DMS 273 treated with DMSO at 0.1 percent for 48 hours (cell line): Measurements from ENCODE around the gene MT4.

Source experiments
- DNase-seq: peaks from one replicate; lab custom pipeline; 2025; lab: John Stamatoyannopoulos, UW

Gene MT4

DNA sequence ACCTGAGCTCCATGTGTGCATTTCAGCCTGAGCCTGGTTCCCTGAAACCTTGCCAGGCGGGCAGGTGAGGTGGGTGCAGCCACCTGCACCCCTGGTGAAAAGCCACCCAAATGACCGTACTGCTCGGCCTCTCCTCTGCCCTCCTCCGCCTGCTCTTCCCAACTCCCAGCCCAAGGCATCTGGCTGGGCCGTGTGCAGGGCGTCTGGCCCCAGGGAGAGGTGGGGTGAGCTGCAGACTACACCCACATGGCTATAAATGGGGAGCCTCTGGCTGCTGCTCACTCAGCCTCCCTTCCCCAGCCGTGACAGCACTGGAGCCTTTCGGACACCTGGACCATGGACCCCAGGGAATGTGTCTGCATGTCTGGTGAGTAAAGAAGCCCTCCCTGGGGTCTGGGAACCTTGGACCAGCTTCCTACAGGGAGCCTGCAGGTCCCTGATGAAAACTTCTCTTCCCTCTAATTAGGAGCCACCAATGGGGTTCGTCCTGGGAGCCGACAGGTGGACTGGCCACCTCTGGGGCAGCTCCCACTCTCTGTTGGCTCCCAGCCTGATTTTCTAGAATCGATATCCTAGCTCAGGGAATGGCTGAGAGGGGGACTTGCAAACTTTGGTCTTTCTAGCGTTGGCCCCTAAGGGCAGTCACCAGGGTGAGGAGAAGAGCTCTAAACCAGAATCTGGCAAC is at the start of gene MT4:
Gene MT4, plus strand, starts transcription at position 281 of the 685 bp plus-strand sequence. Its CDS starts 56 bp downstream, at position 337.
- DNase-seq = no peak

GRCh38 chr16:56515665-56516064 is 49.2 kb upstream of the MT4 start:
- DNase-seq = no peak

DNA sequence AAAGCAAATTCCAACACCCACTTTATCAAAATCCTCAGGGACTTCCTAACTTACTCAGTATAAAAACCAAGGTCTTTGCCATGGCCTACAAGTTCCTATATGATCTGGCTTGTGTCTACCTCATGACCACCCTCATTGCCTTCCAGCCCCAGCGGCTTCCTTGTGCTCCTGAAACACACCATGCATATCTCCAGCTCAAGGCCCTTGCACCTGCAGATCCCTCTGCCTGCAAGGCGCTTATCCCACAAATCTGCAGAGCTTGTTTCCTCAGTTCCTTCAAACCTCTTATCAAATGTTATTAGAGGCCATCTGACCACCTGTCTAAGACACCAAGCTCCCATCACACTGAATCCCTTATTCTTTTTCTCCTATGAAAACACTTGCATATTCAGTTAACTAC is 47.7 kb upstream of the MT4 start:
- DNase-seq = no peak

GRCh38 chr16:56518425-56518824 is 46.4 kb upstream of the MT4 start:
- DNase-seq = no peak

GRCh38 chr16:56519459-56520250 is 45.2 kb upstream of the MT4 start, which contains the start of gene BBS2:
Gene BBS2, minus strand, starts transcription at chr16:56520024. Its CDS starts 162 bp downstream, at chr16:56519862.
- DNase-seq = peak; percentile 29

DNA sequence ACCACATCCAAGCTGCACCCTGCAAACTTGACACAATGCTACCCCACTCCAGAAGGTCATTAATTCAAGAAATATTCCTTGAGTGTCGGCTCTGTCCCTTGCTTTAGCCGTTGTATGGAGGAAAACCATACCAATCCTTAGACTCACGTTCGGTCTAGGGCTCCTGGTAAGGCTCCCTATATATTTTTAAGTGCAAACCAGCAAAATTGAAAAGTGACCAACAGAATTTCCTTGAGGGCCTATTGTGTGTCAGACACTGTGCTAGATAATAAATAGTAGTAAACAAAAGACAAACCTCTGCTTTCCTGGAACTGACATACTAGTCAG is 44.7 kb upstream of the MT4 start:
- no peak for DNase-seq

DNA sequence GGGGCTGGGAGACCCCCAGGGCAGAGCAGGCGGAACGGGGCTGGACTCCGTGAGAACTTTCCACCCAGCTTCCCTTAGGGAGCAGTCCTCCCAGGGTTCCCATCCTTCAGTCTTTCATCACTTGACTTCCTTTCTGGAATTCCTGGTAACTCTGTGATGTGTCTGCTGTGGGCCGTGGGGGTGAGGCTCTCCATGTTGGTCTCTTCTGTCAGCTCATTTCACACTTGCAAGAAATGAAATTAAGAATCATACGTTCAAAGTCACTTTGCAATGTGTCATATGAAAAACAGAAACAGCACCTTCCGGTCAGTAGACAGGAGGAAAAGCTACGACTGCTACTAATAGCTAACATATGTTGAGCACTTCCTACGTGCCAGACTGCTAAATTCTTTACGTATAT is 39.6 kb upstream of the MT4 start:
- DNase-seq = no peak

GRCh38 chr16:56530872-56531271 is 34.0 kb upstream of the MT4 start:
- DNase-seq = no peak

- no peak for DNase-seq
Observed at GRCh38 chr16:56532714-56533113, 32.2 kb upstream of the MT4 start.

DNA sequence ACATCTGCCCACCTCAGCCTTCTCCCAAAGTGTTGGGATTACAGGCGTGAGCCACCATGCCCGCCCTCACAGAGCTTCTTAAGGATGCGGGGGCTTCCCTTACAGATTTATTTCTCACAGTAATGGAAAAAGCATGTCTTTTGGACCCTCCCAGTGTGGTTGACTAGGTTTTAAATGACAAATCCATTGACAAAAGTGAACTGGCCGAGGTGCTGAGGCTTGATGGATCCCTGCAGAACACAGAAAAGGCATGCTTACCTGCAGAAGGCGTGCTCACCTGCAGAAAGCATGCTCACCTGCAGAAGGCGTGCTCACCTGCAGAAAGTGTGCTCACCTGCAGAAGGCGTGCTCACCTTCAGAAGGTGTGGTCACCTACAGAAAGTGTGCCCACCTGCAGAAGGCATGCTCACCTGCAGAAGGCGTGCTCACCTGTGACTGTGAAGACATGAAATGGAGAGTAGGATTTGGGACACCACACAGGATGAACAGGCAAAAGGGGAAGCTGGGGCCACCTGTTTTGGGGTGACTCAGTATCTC is 30.0 kb upstream of the MT4 start:
- no peak for DNase-seq

GRCh38 chr16:56538331-56538730 is 26.5 kb upstream of the MT4 start:
- no peak for DNase-seq

GRCh38 chr16:56539656-56540055 is 25.2 kb upstream of the MT4 start:
- no peak for DNase-seq

DNA sequence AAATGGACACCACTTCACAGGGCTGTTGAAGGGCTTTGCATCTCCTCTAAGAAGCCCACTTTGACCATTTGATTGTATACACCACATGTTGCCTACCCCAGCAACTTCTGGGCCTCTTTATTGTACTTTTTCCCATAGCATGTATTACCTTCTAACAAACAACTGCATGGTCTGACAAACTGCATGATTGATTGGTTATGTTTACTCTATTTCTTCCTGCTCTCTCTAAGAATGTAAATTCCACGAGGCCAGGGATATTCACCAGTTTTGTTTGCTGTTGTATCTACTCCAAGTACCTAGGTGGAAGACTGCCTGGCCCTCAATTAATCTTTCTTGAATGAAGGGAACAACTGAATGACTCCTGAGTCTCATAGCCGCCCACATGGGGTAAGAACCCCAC is 22.8 kb upstream of the MT4 start:
- no peak for DNase-seq

GRCh38 chr16:56547120-56547948 is 17.5 kb upstream of the MT4 start:
- DNase-seq = no peak

- DNase-seq = no peak
Observed at GRCh38 chr16:56547949-56548567, 16.8 kb upstream of the MT4 start.

DNA sequence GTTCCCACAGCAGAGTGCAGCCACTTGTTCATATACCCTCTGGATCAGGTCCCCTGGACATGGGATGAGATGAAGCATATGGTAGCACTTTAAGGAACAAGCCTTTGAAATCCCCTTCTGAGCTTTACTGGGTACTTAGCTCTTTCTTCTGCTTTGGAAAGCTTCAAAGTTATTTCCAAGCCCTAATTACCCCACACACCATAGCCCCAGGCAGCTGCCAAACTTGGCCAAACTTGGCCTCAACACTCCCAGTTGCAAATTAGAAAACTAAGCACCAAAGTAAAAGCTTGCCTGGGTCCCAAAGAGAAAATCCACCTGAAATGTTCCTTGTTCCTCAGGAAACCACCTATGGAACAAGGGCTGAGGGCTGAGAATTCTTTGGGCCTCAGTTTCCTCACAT is 15.7 kb upstream of the MT4 start:
- no peak for DNase-seq

DNA sequence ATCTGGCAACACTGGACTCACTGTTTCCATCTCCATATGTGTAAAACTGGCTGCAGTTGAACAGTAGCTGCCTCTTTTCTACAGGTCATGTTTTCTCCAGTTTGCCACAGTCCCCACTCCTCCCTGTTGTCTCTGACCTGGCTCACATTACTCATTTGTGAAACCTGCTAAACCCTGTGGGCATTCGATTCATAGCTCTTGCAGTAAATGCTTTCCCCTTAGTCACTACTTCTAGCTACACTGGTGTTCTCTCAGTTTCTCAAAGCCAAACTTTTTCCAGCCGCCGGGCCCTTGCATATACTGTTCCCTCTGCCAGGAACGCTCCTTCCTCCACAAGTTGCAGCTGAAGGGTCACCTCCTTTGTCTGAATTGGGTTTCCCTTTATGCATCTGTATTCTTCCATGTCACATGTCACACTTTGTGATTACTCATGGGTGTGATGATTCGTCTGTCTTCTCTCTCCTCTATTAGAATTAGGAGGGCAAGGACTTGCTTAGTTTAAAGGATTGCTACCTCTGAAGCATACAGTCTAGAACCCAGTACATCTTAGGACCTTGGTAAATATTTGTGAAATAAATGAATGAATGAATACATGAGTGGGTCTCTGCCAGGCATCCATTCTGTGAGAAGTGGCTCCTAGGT is 15.0 kb upstream of the MT4 start:
- DNase-seq = no peak

- no peak for DNase-seq
Observed at GRCh38 chr16:56551796-56552738, 12.8 kb upstream of the MT4 start.

- no peak for DNase-seq
Observed at GRCh38 chr16:56554441-56554840, 10.4 kb upstream of the MT4 start.

- peak; percentile 96 for DNase-seq
Observed at GRCh38 chr16:56558024-56558747, 6.7 kb upstream of the MT4 start.
